SK-N-SH (cell line): ENCODE data around the gene ZDHHC14. TPM values are rescaled to one million over a fixed set of nuclear protein-coding genes. Genes with fewer than 3 reads are reported as not detected.

Experiments
- CTCF ChIA-PET: fragments of 300-600, 350-600 bp; formaldehyde crosslinking; extraction: SDS; loops from one replicate; lab custom pipeline; 2021; lab: Yijun Ruan, JAX
- POLR2A ChIA-PET: fragments of 350-600 bp; sonication (Branson Sonifier 250); formaldehyde crosslinking; extraction: SDS; loops from one replicate; lab custom pipeline; 2020; ENCODE audit warnings: antibody characterized with exemption, inconsistent platforms; lab: Yijun Ruan, JAX
- DNase-seq: peaks from one replicate; pipeline ENCODE4 v3.0.0; 2012
- H2AFZ ChIP-seq: fragments of 200-600 bp; sonication (generic); 2 replicates; pipeline ENCODE4 v1.8.1; 2016; ENCODE audit warnings: antibody characterized with exemption, mild to moderate bottlenecking, low read depth
- H3F3A ChIP-seq: fragments of 200-600 bp; sonication (generic); replicated peaks from 2 replicates; pipeline ENCODE3; 2016; ENCODE audit warnings: antibody characterized with exemption, mild to moderate bottlenecking; ENCODE audit not compliant: insufficient read depth
- H3K27ac ChIP-seq, 2 experiments: fragments of 200-500 bp in 1 of 2; fragments of 200-600 bp in 1 of 2; sonication (Bioruptor generic) in 1 of 2; sonication (generic), shearing (Covaris generic) in 1 of 2; 2 replicates each; pipeline versions ENCODE4 v1.5.1 to v1.6.1; 2014 to 2016; ENCODE audit warnings: low read depth in 2 of 2, inconsistent platforms in 1 of 2, low read length in 1 of 2, mild to moderate bottlenecking in 1 of 2, mixed read lengths in 1 of 2
- H3K27me3 ChIP-seq: fragments of 200-600 bp; sonication (generic), shearing (Covaris generic); 2 replicates; pipeline ENCODE4 v1.6.1; 2016; ENCODE audit warnings: mixed run types; ENCODE audit not compliant: insufficient read depth
- H3K36me3 ChIP-seq, 2 experiments: fragments of 200-500 bp in 1 of 2; fragments of 200-600 bp in 1 of 2; sonication (Bioruptor generic) in 1 of 2; sonication (generic) in 1 of 2; replicated peaks in 1 of 2; 2 replicates each; pipeline versions ENCODE3 to v1.5.1; 2014 to 2016; ENCODE audit warnings: low read length in 1 of 2, mild to moderate bottlenecking in 1 of 2; ENCODE audit not compliant: insufficient read depth in 2 of 2, control insufficient read depth in 1 of 2
- H3K4me1 ChIP-seq, 2 experiments: fragments of 200-500 bp in 1 of 2; fragments of 200-600 bp in 1 of 2; sonication (Bioruptor generic) in 1 of 2; sonication (generic), shearing (Covaris generic) in 1 of 2; 2 replicates each; pipeline versions ENCODE4 v1.5.1 to v1.6.1; 2014 to 2016; ENCODE audit warnings: low read depth in 1 of 2, low read length in 1 of 2, mixed run types in 1 of 2; ENCODE audit not compliant: insufficient read depth in 2 of 2, control insufficient read depth in 1 of 2
- H3K4me2 ChIP-seq: fragments of 200-600 bp; sonication (generic), shearing (Covaris generic); 2 replicates; pipeline ENCODE4 v1.6.1; 2017; ENCODE audit warnings: mixed run types
- H3K4me3 ChIP-seq, 2 experiments: fragments of 200-500 bp in 1 of 2; fragments of 200-600 bp in 1 of 2; sonication (Bioruptor generic) in 1 of 2; sonication (generic), shearing (Covaris generic) in 1 of 2; 2 replicates each; pipeline versions ENCODE4 v1.5.1 to v1.8.1; 2014 to 2016; ENCODE audit warnings: low read depth in 2 of 2, inconsistent platforms in 1 of 2, low read length in 1 of 2, mild to moderate bottlenecking in 1 of 2, mixed read lengths in 1 of 2, moderate library complexity in 1 of 2
- H3K79me2 ChIP-seq: fragments of 200-600 bp; sonication (generic); 2 replicates; pipeline ENCODE4 v1.8.1; 2017; ENCODE audit warnings: mild to moderate bottlenecking; ENCODE audit not compliant: insufficient read depth
- H3K9ac ChIP-seq: fragments of 200-600 bp; sonication (generic); 2 replicates; pipeline ENCODE4 v1.6.1; 2017; ENCODE audit warnings: mixed run types
- H3K9me2 ChIP-seq: fragments of 200-600 bp; sonication (generic); 2 replicates; pipeline ENCODE4 v1.6.1; 2017; ENCODE audit warnings: mixed run types
- H3K9me3 ChIP-seq: fragments of 200-600 bp; sonication (generic); 2 replicates; pipeline ENCODE4 v1.6.1; 2017; ENCODE audit warnings: mixed run types, mild to moderate bottlenecking, moderate library complexity
- H4K20me1 ChIP-seq: fragments of 200-600 bp; sonication (generic); 2 replicates; pipeline ENCODE4 v1.6.1; 2017; ENCODE audit warnings: mild to moderate bottlenecking, mixed run types; ENCODE audit not compliant: insufficient read depth
- CHD2 ChIP-seq: fragments of 150-350 bp; IDR thresholded peaks from 2 replicates; pipeline ENCODE4 v1.6.1; 2018; ENCODE audit warnings: low read length; ENCODE audit not compliant: partially characterized antibody
- FOSL2 ChIP-seq: IDR thresholded peaks from 2 replicates; pipeline ENCODE4 v1.4.0; 2012; ENCODE audit warnings: low read depth, mild to moderate bottlenecking, moderate library complexity, borderline replicate concordance
- FOXJ3 ChIP-seq: sonication (generic); formaldehyde crosslinking; IDR thresholded peaks from 2 replicates; pipeline ENCODE4 v1.5.1; 2020; ENCODE audit warnings: mild to moderate bottlenecking, missing genetic modification reagents
- FOXM1 ChIP-seq: IDR thresholded peaks from 2 replicates; pipeline ENCODE4 v1.4.0; 2012; ENCODE audit warnings: low read depth, mild to moderate bottlenecking
- GATA2 ChIP-seq: sonication (generic); formaldehyde crosslinking; IDR thresholded peaks from 2 replicates; pipeline ENCODE4 v1.5.0; 2020; ENCODE audit warnings: mild to moderate bottlenecking, missing genetic modification reagents
- JUND ChIP-seq: IDR thresholded peaks from 2 replicates; pipeline ENCODE4 v1.4.0; 2012
- MEF2A ChIP-seq: IDR thresholded peaks from 2 replicates; pipeline ENCODE4 v1.4.0; 2012; ENCODE audit warnings: low read depth, borderline replicate concordance
- NFIC ChIP-seq: IDR thresholded peaks from 2 replicates; pipeline ENCODE4 v1.4.0; 2012; ENCODE audit warnings: borderline replicate concordance
- POLR2AphosphoS5 ChIP-seq: IDR thresholded peaks from 2 replicates; pipeline ENCODE4 v1.6.1; 2012; ENCODE audit warnings: low read depth, low read length
- RAD21 ChIP-seq: IDR thresholded peaks from 2 replicates; pipeline ENCODE4 v1.6.1; 2012; ENCODE audit warnings: mild to moderate bottlenecking, low read length
- RXRA ChIP-seq: IDR thresholded peaks from 2 replicates; pipeline ENCODE4 v1.4.0; 2012; ENCODE audit warnings: low read depth, mild to moderate bottlenecking, borderline replicate concordance
- SIN3A ChIP-seq: IDR thresholded peaks from 2 replicates; pipeline ENCODE4 v1.6.1; 2012; ENCODE audit warnings: low read depth, mild to moderate bottlenecking, low read length, moderate library complexity, borderline replicate concordance
- SMC3 ChIP-seq: IDR thresholded peaks from 2 replicates; pipeline ENCODE4 v1.6.1; 2012; ENCODE audit warnings: low read depth, low read length, improper control_type of control experiment
- TCF12 ChIP-seq: IDR thresholded peaks from 2 replicates; pipeline ENCODE4 v1.4.0; 2012
- YY1 ChIP-seq: IDR thresholded peaks from 2 replicates; pipeline ENCODE4 v1.4.0; 2012; ENCODE audit warnings: low read depth, mild to moderate bottlenecking
- WGBS: methylation state at CpG from one replicate; pipeline ENCODE4 v1.1.6; 2017; ENCODE audit warnings: low lambda C conversion rate; 5-methylcytosine and 5-hydroxymethylcytosine counted together
- polyA plus RNA-seq, 3 experiments: library from polyadenylated mRNA; depleted of rRNA; stranded (reverse); fragments of >200 nt; gene quantifications; 2 replicates each; pipeline ENCODE4 v1.2.3, GENCODE V29; 2012
- TF ChIP-seq, protein P1 (sequence below): fragments of 150-350 bp; IDR thresholded peaks from 2 replicates; pipeline ENCODE4 v1.6.1; 2017; ENCODE audit warnings: antibody characterized with exemption, low read length, low read depth, borderline replicate concordance
- TF ChIP-seq, protein P2 (sequence below): IDR thresholded peaks from 2 replicates; pipeline ENCODE4 v1.4.0; 2012; ENCODE audit warnings: low read depth
- TF ChIP-seq, protein P3 (sequence below): fragments of 150-350 bp; IDR thresholded peaks from 2 replicates; pipeline ENCODE4 v1.6.1; 2016; ENCODE audit warnings: mild to moderate bottlenecking, low read depth, low read length
- TF ChIP-seq, protein P4 (sequence below): fragments of 200-600 bp; sonication (generic); IDR thresholded peaks from 2 replicates; pipeline ENCODE4 v1.6.1; 2017; ENCODE audit warnings: antibody characterized with exemption, mild to moderate bottlenecking, moderate library complexity
- TF ChIP-seq, protein P5 (sequence below): IDR thresholded peaks from 2 replicates; pipeline ENCODE4 v1.4.0; 2012; ENCODE audit warnings: low read depth, borderline replicate concordance

The ZDHHC14 gene
- polyA plus RNA-seq, 1 of the 3 experiments (the other 2 are of a cell fraction), result 5.4 TPM

DNA sequence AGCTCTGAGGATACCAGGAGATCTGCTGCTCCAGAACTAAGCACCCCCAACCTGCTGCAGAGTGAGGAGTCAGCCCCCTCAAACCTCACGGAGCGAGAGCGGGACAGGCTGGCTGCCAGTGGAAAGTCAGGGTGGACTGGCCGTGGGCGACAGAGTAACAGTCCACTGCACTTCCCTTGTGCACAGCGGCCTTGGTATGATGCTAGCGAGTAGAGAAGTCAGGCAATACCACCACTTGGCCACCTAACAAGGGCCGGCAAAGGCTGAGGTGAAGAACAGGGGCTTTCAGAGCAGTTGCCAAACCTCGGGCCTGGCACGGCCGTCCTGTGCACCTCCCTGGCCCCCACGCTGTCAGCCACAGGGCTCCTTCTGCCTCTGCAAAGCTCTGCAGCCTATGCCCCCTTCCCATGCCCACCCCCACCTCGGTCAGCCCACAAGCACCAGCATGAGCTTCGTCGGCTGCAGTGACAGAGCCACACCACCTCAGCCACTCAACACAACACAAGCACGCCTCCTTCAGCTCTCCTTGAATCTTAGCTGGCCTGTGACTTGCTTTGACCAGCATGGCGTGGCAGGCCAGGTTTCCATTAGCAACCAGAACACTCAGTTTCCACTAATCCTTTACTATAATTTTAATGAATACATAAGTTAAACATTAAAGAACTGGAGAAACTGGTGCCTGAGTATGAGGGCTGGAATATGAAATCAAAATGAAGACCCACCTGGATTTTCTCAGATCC is 314.5 kb downstream of the ZDHHC14 start:
- H3K4me2 ChIP-seq, result no peak overlapping the region
- H2AFZ ChIP-seq, result no peak overlapping the region
- peaks cover 0 to 3% of the 10 kb centered on the region in 2 experiments; a peak in 1 of 4 replicates for H3K4me1 ChIP-seq
- H3K79me2 ChIP-seq, result no peaks in the 10 kb centered on the region
- no peak for DNase-seq
- H3K9me3 ChIP-seq, result no peaks in the 10 kb centered on the region
- no peaks in the 10 kb centered on the region; the same call in 1 of the 2 replicates for H3K27me3 ChIP-seq
- CTCF ChIA-PET, result no interaction called here
- POLR2A ChIA-PET, result no interaction called here
- no peaks in the 10 kb centered on the region for H3K36me3 ChIP-seq
- H3K4me3 ChIP-seq, result no peak overlapping the region
- H3F3A ChIP-seq, result no peaks in the 10 kb centered on the region
- no peak overlapping the region for H3K9ac ChIP-seq
- 75% methylated on average over 13 of the region's 17 CpGs for WGBS
- H4K20me1 ChIP-seq, result no peaks in the 10 kb centered on the region
- no peaks in the 10 kb centered on the region for H3K9me2 ChIP-seq
- H3K27ac ChIP-seq, result no peak overlapping the region
- TF ChIP-seq, protein P1, sequence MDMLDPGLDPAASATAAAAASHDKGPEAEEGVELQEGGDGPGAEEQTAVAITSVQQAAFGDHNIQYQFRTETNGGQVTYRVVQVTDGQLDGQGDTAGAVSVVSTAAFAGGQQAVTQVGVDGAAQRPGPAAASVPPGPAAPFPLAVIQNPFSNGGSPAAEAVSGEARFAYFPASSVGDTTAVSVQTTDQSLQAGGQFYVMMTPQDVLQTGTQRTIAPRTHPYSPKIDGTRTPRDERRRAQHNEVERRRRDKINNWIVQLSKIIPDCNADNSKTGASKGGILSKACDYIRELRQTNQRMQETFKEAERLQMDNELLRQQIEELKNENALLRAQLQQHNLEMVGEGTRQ, result no peak
- TF ChIP-seq, protein P2, sequence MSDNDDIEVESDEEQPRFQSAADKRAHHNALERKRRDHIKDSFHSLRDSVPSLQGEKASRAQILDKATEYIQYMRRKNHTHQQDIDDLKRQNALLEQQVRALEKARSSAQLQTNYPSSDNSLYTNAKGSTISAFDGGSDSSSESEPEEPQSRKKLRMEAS, result no peak
- TF ChIP-seq RAD21, result no peak
- no peak for TF ChIP-seq MEF2A
- no peak for TF ChIP-seq RXRA
- TF ChIP-seq FOXJ3 (CRISPR knock-in tag), result no peak
- no peak for TF ChIP-seq YY1
- no peak for TF ChIP-seq POLR2AphosphoS5
- TF ChIP-seq TCF12, result no peak
- no peak for TF ChIP-seq SIN3A
- TF ChIP-seq JUND, result no peak
- TF ChIP-seq FOSL2, result no peak
- no peak for TF ChIP-seq GATA2 (CRISPR knock-in tag)
- no peak for TF ChIP-seq CHD2
- TF ChIP-seq, protein P3, sequence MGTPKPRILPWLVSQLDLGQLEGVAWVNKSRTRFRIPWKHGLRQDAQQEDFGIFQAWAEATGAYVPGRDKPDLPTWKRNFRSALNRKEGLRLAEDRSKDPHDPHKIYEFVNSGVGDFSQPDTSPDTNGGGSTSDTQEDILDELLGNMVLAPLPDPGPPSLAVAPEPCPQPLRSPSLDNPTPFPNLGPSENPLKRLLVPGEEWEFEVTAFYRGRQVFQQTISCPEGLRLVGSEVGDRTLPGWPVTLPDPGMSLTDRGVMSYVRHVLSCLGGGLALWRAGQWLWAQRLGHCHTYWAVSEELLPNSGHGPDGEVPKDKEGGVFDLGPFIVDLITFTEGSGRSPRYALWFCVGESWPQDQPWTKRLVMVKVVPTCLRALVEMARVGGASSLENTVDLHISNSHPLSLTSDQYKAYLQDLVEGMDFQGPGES, result no peak
- no peak for TF ChIP-seq SMC3
- TF ChIP-seq FOXM1, result no peak
- TF ChIP-seq, protein P4, sequence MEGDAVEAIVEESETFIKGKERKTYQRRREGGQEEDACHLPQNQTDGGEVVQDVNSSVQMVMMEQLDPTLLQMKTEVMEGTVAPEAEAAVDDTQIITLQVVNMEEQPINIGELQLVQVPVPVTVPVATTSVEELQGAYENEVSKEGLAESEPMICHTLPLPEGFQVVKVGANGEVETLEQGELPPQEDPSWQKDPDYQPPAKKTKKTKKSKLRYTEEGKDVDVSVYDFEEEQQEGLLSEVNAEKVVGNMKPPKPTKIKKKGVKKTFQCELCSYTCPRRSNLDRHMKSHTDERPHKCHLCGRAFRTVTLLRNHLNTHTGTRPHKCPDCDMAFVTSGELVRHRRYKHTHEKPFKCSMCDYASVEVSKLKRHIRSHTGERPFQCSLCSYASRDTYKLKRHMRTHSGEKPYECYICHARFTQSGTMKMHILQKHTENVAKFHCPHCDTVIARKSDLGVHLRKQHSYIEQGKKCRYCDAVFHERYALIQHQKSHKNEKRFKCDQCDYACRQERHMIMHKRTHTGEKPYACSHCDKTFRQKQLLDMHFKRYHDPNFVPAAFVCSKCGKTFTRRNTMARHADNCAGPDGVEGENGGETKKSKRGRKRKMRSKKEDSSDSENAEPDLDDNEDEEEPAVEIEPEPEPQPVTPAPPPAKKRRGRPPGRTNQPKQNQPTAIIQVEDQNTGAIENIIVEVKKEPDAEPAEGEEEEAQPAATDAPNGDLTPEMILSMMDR, result no peak
- TF ChIP-seq, protein P5, sequence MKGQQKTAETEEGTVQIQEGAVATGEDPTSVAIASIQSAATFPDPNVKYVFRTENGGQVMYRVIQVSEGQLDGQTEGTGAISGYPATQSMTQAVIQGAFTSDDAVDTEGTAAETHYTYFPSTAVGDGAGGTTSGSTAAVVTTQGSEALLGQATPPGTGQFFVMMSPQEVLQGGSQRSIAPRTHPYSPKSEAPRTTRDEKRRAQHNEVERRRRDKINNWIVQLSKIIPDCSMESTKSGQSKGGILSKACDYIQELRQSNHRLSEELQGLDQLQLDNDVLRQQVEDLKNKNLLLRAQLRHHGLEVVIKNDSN, result no peak
- no peak for TF ChIP-seq NFIC
